Activated CD4-positive, alpha-beta T cell treated with anti-CD3 and anti-CD28 coated beads, Interleukin-2, amount 50 U/mL, for 48 hours (primary cell): Measurements from ENCODE around the gene B4GALT3.

ENCODE experiments used
- DNase-seq, 2 experiments: peaks; one replicate each; pipeline ENCODE4 v3.0.0-alpha.2; 2020

B4GALT3 gene

GRCh38 chr1:161121834-161122233 is 55.5 kb downstream of the B4GALT3 start:
- no peak for DNase-seq
